NCI-H748 (cell line): ENCODE results near the gene MBD4.
"Not testable (repeated sequence)": the region's sequence is repeated elsewhere in the genome, so short reads cannot be mapped to it uniquely, and the experiment has no call there.

Experiments used
- DNase-seq: peaks from one replicate; lab custom pipeline; 2025; ENCODE audit not compliant: unreplicated experiment; lab: John Stamatoyannopoulos, UW

MBD4 gene

GRCh38 chr3:129384594-129385323, 55.0 kb downstream of the MBD4 start:
- DNase-seq: no peak

DNA sequence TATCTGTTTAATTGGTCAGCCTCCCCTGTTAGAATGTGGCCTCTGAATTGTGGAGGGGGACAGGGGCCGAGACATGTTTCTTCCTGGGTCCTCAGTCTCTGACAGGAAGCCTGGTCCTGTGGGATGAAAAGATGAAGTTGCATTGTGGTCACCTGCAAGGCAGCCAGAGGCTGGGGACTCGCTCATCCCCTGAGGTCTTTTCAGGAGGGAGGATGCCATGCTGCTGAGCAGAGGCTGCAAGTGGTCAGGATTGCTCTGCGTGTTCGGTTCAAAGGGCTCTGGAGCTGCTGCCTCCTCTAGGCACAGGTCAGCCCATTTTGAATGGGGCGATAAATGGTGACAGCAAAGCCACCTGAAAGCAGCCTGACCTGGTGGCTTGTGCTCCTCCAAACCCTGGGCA, 55.6 kb downstream of the MBD4 start:
- DNase-seq: not testable (repeated sequence)

DNA sequence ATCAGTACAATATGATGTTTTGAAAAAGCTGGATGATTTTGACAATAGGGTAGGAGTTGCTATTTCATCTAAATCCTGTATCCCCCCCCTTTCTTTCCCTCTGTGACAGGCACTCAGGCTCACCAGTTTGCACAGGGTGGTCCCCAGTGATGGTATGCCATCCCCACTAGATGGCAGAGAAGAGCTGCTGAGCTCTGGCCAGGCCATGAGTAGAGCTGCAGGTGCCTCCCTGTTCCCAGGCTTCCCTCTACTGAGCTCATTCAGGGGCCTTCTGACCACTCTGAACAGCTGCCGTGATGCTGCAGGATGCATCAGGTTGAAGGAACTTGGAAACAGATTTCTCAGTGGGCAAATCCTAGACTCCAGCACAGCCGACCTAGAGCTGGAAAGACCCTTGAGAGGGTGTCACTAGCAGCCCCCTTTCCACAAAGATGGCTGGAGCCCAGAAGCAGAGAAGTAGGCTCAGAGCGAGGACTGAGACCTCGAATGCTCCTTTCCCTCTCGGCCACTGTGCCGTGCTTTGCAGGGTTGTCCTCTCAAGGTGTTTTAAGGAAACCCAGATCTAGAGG, 56.4 kb downstream of the MBD4 start:
- DNase-seq: peak; percentile 63

- DNase-seq: no peak
Measured at GRCh38 chr3:129382366-129382765, 57.4 kb downstream of the MBD4 start.
